HCT116 (cell line): ENCODE data around the gene MORN1. TPM values are rescaled to one million over a fixed set of nuclear protein-coding genes. Genes with fewer than 3 reads are reported as not detected.

Experiments
- ATAC-seq: fragments of 200-7000 bp; cut with Tn5 transposase; 2 replicates; pipeline ENCODE4 v1.9.1; 2020; ENCODE audit warnings: mild to moderate bottlenecking, moderate library complexity
- BruUV-seq: library from RNA; stranded (reverse); fragments of 400-500 nt; replicated peaks from 2 replicates; lab custom pipeline; 2021; lab: Mats Ljungman, UMichigan
- CTCF ChIA-PET: fragments of 300-600 bp; sonication (Branson Sonifier 250); formaldehyde crosslinking; loops from one replicate; lab custom pipeline; 2021; ENCODE audit warnings: antibody characterized with exemption; lab: Charles Lee
- POLR2A ChIA-PET: fragments of 300-600, 350-600 bp; sonication (Branson Sonifier 250); formaldehyde crosslinking; loops from one replicate; lab custom pipeline; 2021; ENCODE audit warnings: antibody characterized with exemption; lab: Charles Lee
- RAD21 ChIA-PET, 2 experiments: fragments of 300-600 bp; sonication (Branson Sonifier 250); formaldehyde crosslinking; loops; one replicate each; lab custom pipeline; 2023; ENCODE audit warnings: low total read pairs in 2 of 2; ENCODE audit not compliant: uncharacterized antibody in 2 of 2, unreplicated experiment in 2 of 2, low non-redundant PET in 1 of 2; lab: Charles Lee
- DNase-seq: peaks from one replicate; pipeline ENCODE4 v3.0.0-alpha.2; 2010; ENCODE audit warnings: low read depth, low spot score
- H2AFZ ChIP-seq: fragments of 200-600 bp; shearing (Covaris generic), sonication (generic); 2 replicates; pipeline ENCODE4 v1.6.1; 2017; ENCODE audit warnings: low read depth, mixed run types, mixed read lengths, antibody characterized with exemption, low read length; ENCODE audit not compliant: poor library complexity, severe bottlenecking
- H3K27ac ChIP-seq: 2 replicates; pipeline ENCODE4 v1.5.1; 2012; ENCODE audit warnings: low read depth, low read length
- H3K27me3 ChIP-seq: fragments of 200-600 bp; sonication (generic); 2 replicates; pipeline ENCODE4 v1.6.1; 2016; ENCODE audit warnings: mixed run types, low read length, mixed read lengths; ENCODE audit not compliant: insufficient read depth
- H3K36me3 ChIP-seq, 2 experiments: fragments of 200-500 bp in 1 of 2; fragments of 200-600 bp in 1 of 2; sonication (Bioruptor generic) in 1 of 2; sonication (generic) in 1 of 2; 2 replicates each; pipeline versions ENCODE4 v1.5.1 to v1.6.1; 2014 to 2016; ENCODE audit warnings: low read length in 2 of 2, inconsistent platforms in 1 of 2, mixed read lengths in 1 of 2, mixed run types in 1 of 2; ENCODE audit not compliant: insufficient read depth in 2 of 2, control insufficient read depth in 1 of 2
- H3K4me1 ChIP-seq, 2 experiments: fragments of 200-600 bp in 1 of 2; sonication (generic) in 1 of 2; 2 replicates each; pipeline versions ENCODE4 v1.5.1 to v1.6.1; 2012 to 2017; ENCODE audit warnings: low read length in 2 of 2, inconsistent platforms in 1 of 2, mild to moderate bottlenecking in 1 of 2, mixed read lengths in 1 of 2, mixed run types in 1 of 2, moderate library complexity in 1 of 2; ENCODE audit not compliant: insufficient read depth in 2 of 2, control insufficient read depth in 1 of 2
- H3K4me2 ChIP-seq: fragments of 200-600 bp; sonication (generic); 2 replicates; pipeline ENCODE4 v1.6.1; 2017; ENCODE audit warnings: mixed run types, low read length, mixed read lengths
- H3K4me3 ChIP-seq, 2 experiments: fragments of 200-600 bp in 1 of 2; sonication (generic) in 1 of 2; replicated peaks in 1 of 2; 2 replicates each; pipeline ENCODE4 v1.5.1; 2011 to 2016; ENCODE audit warnings: low read length in 2 of 2, control low read depth in 1 of 2, low read depth in 1 of 2, mild to moderate bottlenecking in 1 of 2, mixed read lengths in 1 of 2, mixed run types in 1 of 2
- H3K79me2 ChIP-seq: fragments of 200-600 bp; sonication (generic); 2 replicates; pipeline ENCODE4 v1.6.1; 2017; ENCODE audit warnings: mild to moderate bottlenecking, mixed run types, low read length, moderate library complexity, mixed read lengths; ENCODE audit not compliant: insufficient read depth
- H3K9ac ChIP-seq: fragments of 200-600 bp; sonication (generic); 2 replicates; pipeline ENCODE4 v1.6.1; 2016; ENCODE audit warnings: low read length, mixed read lengths
- H3K9me2 ChIP-seq: fragments of 200-600 bp; sonication (generic), shearing (Covaris generic); 2 replicates; pipeline ENCODE4 v1.6.1; 2017; ENCODE audit warnings: mixed run types, mild to moderate bottlenecking, moderate library complexity; ENCODE audit not compliant: insufficient read depth
- H3K9me3 ChIP-seq, 2 experiments: fragments of 200-500 bp in 1 of 2; fragments of 200-600 bp in 1 of 2; sonication (Bioruptor generic) in 1 of 2; sonication (generic) in 1 of 2; 2 replicates each; pipeline ENCODE4 v1.6.1; 2014 to 2017; ENCODE audit warnings: low read length in 2 of 2, mixed read lengths in 2 of 2, inconsistent platforms in 1 of 2, low read depth in 1 of 2, mild to moderate bottlenecking in 1 of 2, mixed run types in 1 of 2, moderate library complexity in 1 of 2; ENCODE audit not compliant: control insufficient read depth in 1 of 2, insufficient read depth in 1 of 2
- H4K20me1 ChIP-seq: fragments of 200-600 bp; sonication (generic), shearing (Covaris generic); 2 replicates; pipeline ENCODE4 v1.6.1; 2017; ENCODE audit warnings: mixed run types, mild to moderate bottlenecking, moderate library complexity; ENCODE audit not compliant: insufficient read depth
- CBX3 ChIP-seq: IDR thresholded peaks from 2 replicates; pipeline ENCODE4 v1.6.1; 2012; ENCODE audit warnings: low read depth
- CEBPB ChIP-seq: IDR thresholded peaks from 2 replicates; pipeline ENCODE4 v1.6.1; 2012; ENCODE audit warnings: low read depth
- ELF1 ChIP-seq: IDR thresholded peaks from 2 replicates; pipeline ENCODE4 v1.6.1; 2012; ENCODE audit warnings: low read depth, borderline replicate concordance
- EZH2 ChIP-seq: fragments of 200-600 bp; sonication (generic); IDR thresholded peaks from 2 replicates; pipeline ENCODE4 v1.6.1; 2017; ENCODE audit warnings: antibody characterized with exemption, mixed run types
- EZH2phosphoT487 ChIP-seq: fragments of 200-600 bp; IDR thresholded peaks from 2 replicates; pipeline ENCODE4 v1.6.1; 2018; ENCODE audit warnings: antibody characterized with exemption, borderline replicate concordance
- FOSL1 ChIP-seq: IDR thresholded peaks from 2 replicates; pipeline ENCODE4 v1.6.1; 2012; ENCODE audit warnings: low read depth
- RAD21 ChIP-seq: IDR thresholded peaks from 2 replicates; pipeline ENCODE4 v1.6.1; 2012; ENCODE audit warnings: low read depth, mild to moderate bottlenecking
- TCF7L2 ChIP-seq: IDR thresholded peaks from 2 replicates; pipeline ENCODE4 v1.7.0; 2011; ENCODE audit warnings: borderline replicate concordance, inconsistent platforms; ENCODE audit not compliant: insufficient read depth, insufficient read length; ENCODE audit errors: extremely low read depth
- intact Hi-C: fragments of 100-400 bp; cut with micrococcal nuclease; formaldehyde crosslinking; loops from 2 replicates; pipeline ENCODE4 v1.10.0; 2022
- total RNA-seq: library from RNA; stranded (reverse); gene quantifications from one replicate; pipeline ENCODE4 v1.2.1, GENCODE V29; 2021; ENCODE audit not compliant: unreplicated experiment
- TF ChIP-seq, protein P1 (sequence below): IDR thresholded peaks from 2 replicates; pipeline ENCODE4 v1.6.1; 2012; ENCODE audit warnings: low read depth
- TF ChIP-seq, protein P2 (sequence below), 3 experiments: fragments of 200-600 bp in 1 of 3; sonication (generic) in 1 of 3; IDR thresholded peaks in 2 of 3; conservative IDR thresholded peaks in 1 of 3; 2 replicates each; pipeline ENCODE4 v1.5.1; 2012 to 2017; ENCODE audit warnings: low read depth in 2 of 3, low read length in 2 of 3, antibody characterized with exemption in 1 of 3, borderline replicate concordance in 1 of 3, control low read depth in 1 of 3, mild to moderate bottlenecking in 1 of 3, mixed read lengths in 1 of 3, mixed run types in 1 of 3, moderate library complexity in 1 of 3; ENCODE audit not compliant: insufficient read depth in 1 of 3

MORN1 gene
- total RNA-seq, 1 experiment from 2014 or later = 21.4 TPM

DNA sequence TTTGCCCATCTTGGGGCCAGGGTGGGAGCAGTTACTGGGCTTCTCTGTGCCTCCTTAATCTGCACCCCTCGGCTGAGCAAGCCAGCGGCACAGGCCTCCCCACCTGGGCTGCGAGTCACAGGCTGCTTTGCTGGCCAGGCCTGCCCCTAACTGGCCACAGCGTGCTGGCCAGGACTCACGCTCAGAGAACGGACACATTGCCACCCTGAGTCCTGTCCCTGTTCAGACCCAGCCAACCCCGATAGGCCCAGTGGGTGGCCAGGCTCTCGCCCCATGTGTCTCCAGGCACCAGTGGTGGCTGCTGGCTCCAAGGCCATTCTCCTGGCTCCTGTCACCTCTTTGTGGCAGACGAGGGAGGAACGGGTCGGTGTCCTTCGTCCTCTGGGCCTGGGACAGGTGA lies 61.3 kb downstream of the MORN1 start:
- ChIA-PET CTCF (no interaction called here), POLR2A (no interaction called here), RAD21 (no interaction called here)
- TF ChIP-seq, protein P1, sequence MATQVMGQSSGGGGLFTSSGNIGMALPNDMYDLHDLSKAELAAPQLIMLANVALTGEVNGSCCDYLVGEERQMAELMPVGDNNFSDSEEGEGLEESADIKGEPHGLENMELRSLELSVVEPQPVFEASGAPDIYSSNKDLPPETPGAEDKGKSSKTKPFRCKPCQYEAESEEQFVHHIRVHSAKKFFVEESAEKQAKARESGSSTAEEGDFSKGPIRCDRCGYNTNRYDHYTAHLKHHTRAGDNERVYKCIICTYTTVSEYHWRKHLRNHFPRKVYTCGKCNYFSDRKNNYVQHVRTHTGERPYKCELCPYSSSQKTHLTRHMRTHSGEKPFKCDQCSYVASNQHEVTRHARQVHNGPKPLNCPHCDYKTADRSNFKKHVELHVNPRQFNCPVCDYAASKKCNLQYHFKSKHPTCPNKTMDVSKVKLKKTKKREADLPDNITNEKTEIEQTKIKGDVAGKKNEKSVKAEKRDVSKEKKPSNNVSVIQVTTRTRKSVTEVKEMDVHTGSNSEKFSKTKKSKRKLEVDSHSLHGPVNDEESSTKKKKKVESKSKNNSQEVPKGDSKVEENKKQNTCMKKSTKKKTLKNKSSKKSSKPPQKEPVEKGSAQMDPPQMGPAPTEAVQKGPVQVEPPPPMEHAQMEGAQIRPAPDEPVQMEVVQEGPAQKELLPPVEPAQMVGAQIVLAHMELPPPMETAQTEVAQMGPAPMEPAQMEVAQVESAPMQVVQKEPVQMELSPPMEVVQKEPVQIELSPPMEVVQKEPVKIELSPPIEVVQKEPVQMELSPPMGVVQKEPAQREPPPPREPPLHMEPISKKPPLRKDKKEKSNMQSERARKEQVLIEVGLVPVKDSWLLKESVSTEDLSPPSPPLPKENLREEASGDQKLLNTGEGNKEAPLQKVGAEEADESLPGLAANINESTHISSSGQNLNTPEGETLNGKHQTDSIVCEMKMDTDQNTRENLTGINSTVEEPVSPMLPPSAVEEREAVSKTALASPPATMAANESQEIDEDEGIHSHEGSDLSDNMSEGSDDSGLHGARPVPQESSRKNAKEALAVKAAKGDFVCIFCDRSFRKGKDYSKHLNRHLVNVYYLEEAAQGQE = no peak
- no peak for TF ChIP-seq RAD21
- no peaks in the 10 kb centered on the region for H3K79me2 ChIP-seq
- BruUV-seq = no TSS peak
- H3K9me3 ChIP-seq = peaks cover 4 to 11% of the 10 kb centered on the region in 2 experiments; a peak in 2 of 4 replicates
- ATAC-seq (no peak), DNase-seq (no peak)
- peaks cover 3% of the 10 kb centered on the region; the same call in 1 of the 2 replicates for H3K27me3 ChIP-seq
- no peaks in the 10 kb centered on the region for H3K4me1 ChIP-seq
- intact Hi-C loops = no loop called here
- H2AFZ ChIP-seq = no peak overlapping the region
- H3K36me3 ChIP-seq = no peaks in the 10 kb centered on the region
- H4K20me1 ChIP-seq = no peaks in the 10 kb centered on the region
- no peaks in the 10 kb centered on the region for H3K9me2 ChIP-seq
- H3K4me3 ChIP-seq = no peak overlapping the region
- H3K4me2 ChIP-seq = no peak overlapping the region
- no peak overlapping the region for H3K9ac ChIP-seq
- H3K27ac ChIP-seq = no peak overlapping the region

DNA sequence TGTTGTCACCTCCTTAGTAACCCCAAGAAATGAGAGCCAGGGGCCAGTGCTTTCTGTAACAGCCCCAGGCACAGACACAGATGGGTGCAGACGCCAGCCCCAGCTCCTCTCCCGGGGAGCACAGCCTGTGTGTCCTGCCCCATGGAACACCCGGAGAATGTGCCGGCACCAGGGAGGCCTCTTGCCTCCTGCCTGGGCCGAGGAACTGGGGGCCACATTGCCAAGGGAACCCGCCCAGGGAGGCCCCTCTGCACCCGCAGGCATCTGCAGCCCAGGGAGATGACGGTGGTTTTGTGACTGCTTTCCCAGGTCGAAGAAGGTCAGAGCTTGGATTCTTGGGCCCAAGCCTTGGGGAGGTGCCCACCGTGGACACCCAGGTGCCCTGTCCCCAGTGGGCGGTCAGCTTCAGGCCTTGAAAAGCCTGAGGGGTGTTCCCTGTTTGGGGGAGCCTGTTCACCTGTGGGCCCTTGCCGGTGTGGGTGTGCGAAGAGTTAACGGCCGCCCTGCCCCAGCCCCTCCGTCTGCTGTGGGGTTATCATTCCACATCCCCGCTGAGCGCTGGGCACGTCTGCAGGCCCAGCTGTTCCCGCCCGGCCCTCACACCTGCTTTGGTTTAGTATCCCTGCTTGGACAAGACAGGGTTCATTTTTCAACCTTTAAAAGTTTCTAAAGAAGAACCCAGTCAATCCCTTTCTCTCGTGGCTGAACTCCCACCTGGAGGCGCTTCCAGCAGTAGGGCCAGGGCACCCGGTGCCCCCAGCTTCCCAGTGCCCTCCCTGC lies 62.5 kb downstream of the MORN1 start:
- H2AFZ ChIP-seq = no peak overlapping the region
- peaks cover 3% of the 10 kb centered on the region; the same call in 1 of the 2 replicates for H3K27me3 ChIP-seq
- RAD21 ChIA-PET = no interaction called here
- no TSS peak for BruUV-seq
- H3K4me3 ChIP-seq = no peak overlapping the region
- H3K4me2 ChIP-seq = no peak overlapping the region
- CTCF ChIA-PET = no interaction called here
- no peaks in the 10 kb centered on the region for H3K4me1 ChIP-seq
- H4K20me1 ChIP-seq = no peaks in the 10 kb centered on the region
- ATAC-seq (no peak), DNase-seq (no peak)
- no peaks in the 10 kb centered on the region for H3K9me2 ChIP-seq
- H3K9ac ChIP-seq = no peak overlapping the region
- no peaks in the 10 kb centered on the region for H3K79me2 ChIP-seq
- peaks cover 4 to 11% of the 10 kb centered on the region in 2 experiments; a peak in 2 of 4 replicates for H3K9me3 ChIP-seq
- intact Hi-C loops = no loop called here
- no peak overlapping the region for H3K27ac ChIP-seq
- H3K36me3 ChIP-seq = no peaks in the 10 kb centered on the region
- POLR2A ChIA-PET = no interaction called here
- no peak for TF ChIP-seq CEBPB
- TF ChIP-seq TCF7L2 = no peak
- no peak for TF ChIP-seq EZH2
- TF ChIP-seq FOSL1 = no peak
- TF ChIP-seq CBX3 = no peak
- TF ChIP-seq, protein P2, sequence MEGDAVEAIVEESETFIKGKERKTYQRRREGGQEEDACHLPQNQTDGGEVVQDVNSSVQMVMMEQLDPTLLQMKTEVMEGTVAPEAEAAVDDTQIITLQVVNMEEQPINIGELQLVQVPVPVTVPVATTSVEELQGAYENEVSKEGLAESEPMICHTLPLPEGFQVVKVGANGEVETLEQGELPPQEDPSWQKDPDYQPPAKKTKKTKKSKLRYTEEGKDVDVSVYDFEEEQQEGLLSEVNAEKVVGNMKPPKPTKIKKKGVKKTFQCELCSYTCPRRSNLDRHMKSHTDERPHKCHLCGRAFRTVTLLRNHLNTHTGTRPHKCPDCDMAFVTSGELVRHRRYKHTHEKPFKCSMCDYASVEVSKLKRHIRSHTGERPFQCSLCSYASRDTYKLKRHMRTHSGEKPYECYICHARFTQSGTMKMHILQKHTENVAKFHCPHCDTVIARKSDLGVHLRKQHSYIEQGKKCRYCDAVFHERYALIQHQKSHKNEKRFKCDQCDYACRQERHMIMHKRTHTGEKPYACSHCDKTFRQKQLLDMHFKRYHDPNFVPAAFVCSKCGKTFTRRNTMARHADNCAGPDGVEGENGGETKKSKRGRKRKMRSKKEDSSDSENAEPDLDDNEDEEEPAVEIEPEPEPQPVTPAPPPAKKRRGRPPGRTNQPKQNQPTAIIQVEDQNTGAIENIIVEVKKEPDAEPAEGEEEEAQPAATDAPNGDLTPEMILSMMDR (IDR thresholded peaks at IDR 0.05 in 2 of 3, conservative IDR thresholded peaks at IDR 0.05 in 1 of 3; ENCODE audit: borderline replicate concordance in 1 of 3, insufficient read depth in 1 of 3, low read depth in 2 of 3, low read length in 2 of 3) = no peak
- TF ChIP-seq EZH2phosphoT487 = no peak
- no peak for TF ChIP-seq ELF1
